NCI-H2029 (cell line): ENCODE measurements around the gene MX2.
"Not testable (repeated sequence)": the region's sequence is repeated elsewhere in the genome, so short reads cannot be mapped to it uniquely, and the experiment has no call there.

Source experiments
- DNase-seq: peaks from one replicate; lab custom pipeline; 2025; lab: John Stamatoyannopoulos, UW

MX2 gene

GRCh38 chr21:41338455-41338854 is 23.4 kb upstream of the MX2 start:
- DNase-seq, result no peak

GRCh38 chr21:41342035-41342434 is 19.8 kb upstream of the MX2 start:
- no peak for DNase-seq

GRCh38 chr21:41344146-41344545 is 17.7 kb upstream of the MX2 start:
- no peak for DNase-seq

- DNase-seq, result no peak
These were observed 16.5 kb upstream of the MX2 start for GRCh38 chr21:41345356-41345755.

- DNase-seq, result no peak
These were observed 15.7 kb upstream of the MX2 start for GRCh38 chr21:41345934-41346685.

- DNase-seq, result no peak
These were observed 15.1 kb upstream of the MX2 start for GRCh38 chr21:41346758-41347157.

- no peak for DNase-seq
These were observed 13.4 kb upstream of the MX2 start for GRCh38 chr21:41348434-41348833.

- no peak for DNase-seq
These were observed 12.7 kb upstream of the MX2 start for GRCh38 chr21:41349126-41349525.

GRCh38 chr21:41349619-41350390 is 12.0 kb upstream of the MX2 start:
- DNase-seq, result no peak

- no peak for DNase-seq
These were observed 11.2 kb upstream of the MX2 start for GRCh38 chr21:41350436-41351155.

- no peak for DNase-seq
These were observed 4.3 kb upstream of the MX2 start for GRCh38 chr21:41357546-41357945.

- no peak for DNase-seq
These were observed 3.3 kb upstream of the MX2 start for GRCh38 chr21:41358193-41359166.

- no peak for DNase-seq
These were observed 2.5 kb upstream of the MX2 start for GRCh38 chr21:41359286-41359685.

GRCh38 chr21:41359754-41360071 is 2.1 kb upstream of the MX2 start:
- DNase-seq, result not testable (repeated sequence)

GRCh38 chr21:41360072-41360821 is 1.6 kb upstream of the MX2 start:
- peak; percentile 70 for DNase-seq

GRCh38 chr21:41361053-41361785 is 608 bp upstream of the MX2 start:
- no peak for DNase-seq

- no peak for DNase-seq
These were observed 960 bp downstream of the MX2 start for GRCh38 chr21:41362605-41363369.

GRCh38 chr21:41363370-41364270 is 1.8 kb downstream of the MX2 start:
- no peak for DNase-seq

- DNase-seq, result no peak
These were observed 2.5 kb downstream of the MX2 start for GRCh38 chr21:41364308-41364707.
